ENCODE measurements around the gene GABARAP. TPM values are rescaled to one million over a fixed set of nuclear protein-coding genes. Genes with fewer than 3 reads are reported as not detected.

GABARAP gene
- total and polyA plus RNA-seq, 2 of the 13 experiments (the other 11 are each of a cell fraction or from before 2014, with no cell fraction given): 161 to 310 TPM

GRCh38 chr17:7283471-7284216 lies 41.4 kb upstream of the GABARAP start:
- Histone ChIP-seq H2AFZ (ENCODE audit: low read length) (no peak overlapping the region), H3K27me3 (ENCODE audit: control insufficient read depth in 1 of 2, insufficient read depth in 2 of 2, low read length in 2 of 2) (no peaks in the 10 kb centered on the region), H3K4me2 (ENCODE audit: low read depth, low read length) (no peak overlapping the region), H3K27ac (ENCODE audit: extremely low read length, insufficient read depth, low read length) (no peak overlapping the region), H3K9ac (ENCODE audit: insufficient read depth, low read depth, low read length) (no peak overlapping the region), H3K36me3 (replicated peaks in 1 of 2; ENCODE audit: control insufficient read depth in 1 of 2, insufficient read depth in 2 of 2, low read length in 2 of 2) (peaks cover 8 to 9% of the 10 kb centered on the region in 2 experiments; a peak in 4 of 5 replicates), H4K20me1 (ENCODE audit: insufficient read depth, low read length) (no peaks in the 10 kb centered on the region), H3K4me1 (ENCODE audit: insufficient read depth, low read length) (peaks cover 38% of the 10 kb centered on the region), H3K79me2 (ENCODE audit: insufficient read depth, low read length) (no peaks in the 10 kb centered on the region), H3K9me3 (ENCODE audit: low read length) (no peaks in the 10 kb centered on the region), H3K4me3 (replicated peaks in 1 of 3; ENCODE audit: insufficient read depth in 1 of 3, low read depth in 2 of 3, low read length in 3 of 3) (no peak overlapping the region)
- CTCF ChIA-PET (ENCODE audit: low intra/inter-chr PET ratio, low total read pairs): no interaction called here
- POLR2A ChIA-PET: interaction anchor here (1.6 to 3.9 kb wide), 5 partner anchors 9 to 63 kb away, joined by 6 to 35 read pairs (median 16); partner anchors contain the start of genes ACADVL, CTDNEP1, DLG4 and ELP5
- ATAC-seq (no peak), FAIRE-seq (no peak), DNase-seq (ENCODE audit: low spot score) (no peak)
- WGBS (ENCODE audit: low lambda C conversion rate): 97% methylated on average over 6 of the region's 18 CpGs
- in situ Hi-C loops (cut with HindIII; ENCODE audit: extremely low pct_ligation_motif_present, low pct_unique_long_range_greater_than_20kb) (loop anchor here (10.0 kb wide), 1 partner anchor 239 kb away; the partner anchor contains the start of gene SLC16A11), intact Hi-C loops (cut with micrococcal nuclease; ENCODE audit: unreplicated experiment) (loop anchor here (5.0 kb wide), 1 partner anchor 41 kb away; the partner anchor contains the start of gene GABARAP)
- BruUV-seq (replicated peaks): no TSS peak
- TF ChIP-seq STAT5B (CRISPR knock-in tag; IDR thresholded peaks at IDR 0.05) (no peak), DPF2 (CRISPR knock-in tag; IDR thresholded peaks at IDR 0.05; ENCODE audit: borderline replicate concordance, low read depth) (no peak), PRDM4 (CRISPR knock-in tag; IDR thresholded peaks at IDR 0.05; ENCODE audit: borderline replicate concordance) (no peak), CREB1 (IDR thresholded peaks at IDR 0.05) (no peak), CREB1 (CRISPR knock-in tag; IDR thresholded peaks at IDR 0.05) (no peak), NFE2L2 (IDR thresholded peaks at IDR 0.05; ENCODE audit: low read length) (no peak), MLX (CRISPR knock-in tag; IDR thresholded peaks at IDR 0.05) (no peak), LRRFIP1 (CRISPR knock-in tag; conservative IDR thresholded peaks at IDR 0.05) (no peak), KLF6 (CRISPR knock-in tag; IDR thresholded peaks at IDR 0.05) (no peak), ZBED4 (CRISPR knock-in tag; IDR thresholded peaks at IDR 0.05; ENCODE audit: borderline replicate concordance) (no peak), ARID3A (IDR thresholded peaks at IDR 0.05; ENCODE audit: low read depth, low read length) (no peak), ZBTB3 (CRISPR knock-in tag; IDR thresholded peaks at IDR 0.05; ENCODE audit: borderline replicate concordance, low read depth) (no peak)
